Measurements from ENCODE around the gene ATXN3L.

The ATXN3L gene

GRCh38 chrX:13276991-13277390 lies 42.9 kb downstream of the ATXN3L start:
- no peaks in the 10 kb centered on the region for H3K9me3 ChIP-seq (ENCODE audit: insufficient read depth, low read length)
- H3K79me2 ChIP-seq (ENCODE audit: insufficient read depth, low read length), result no peaks in the 10 kb centered on the region
- no peak overlapping the region for H3K9ac ChIP-seq (ENCODE audit: low read length)

GRCh38 chrX:13275031-13275430 lies 44.8 kb downstream of the ATXN3L start:
- no peaks in the 10 kb centered on the region for H3K36me3 ChIP-seq (ENCODE audit: low read length)
- no peak for TF ChIP-seq EZH2phosphoT487 (conservative IDR thresholded peaks at IDR 0.05; ENCODE audit: low read length)
- no peak for TF ChIP-seq CTCF (IDR thresholded peaks at IDR 0.05; ENCODE audit: insufficient read depth, low read length, poor library complexity, severe bottlenecking)
- no peaks in the 10 kb centered on the region for H3K9me2 ChIP-seq (replicated peaks; ENCODE audit: insufficient read depth, low read length)
- H3K4me3 ChIP-seq (ENCODE audit: insufficient read depth, low read length, poor library complexity, severe bottlenecking), result no peak overlapping the region
- H3K4me2 ChIP-seq (ENCODE audit: low read depth, low read length, poor library complexity, severe bottlenecking), result no peak overlapping the region
- no peak overlapping the region for H3K27ac ChIP-seq (ENCODE audit: low read depth, low read length)
- no peaks in the 10 kb centered on the region for H3K27me3 ChIP-seq (ENCODE audit: low read length)
- no peak overlapping the region for H2AFZ ChIP-seq (ENCODE audit: low read depth, low read length, severe bottlenecking)
- no peak overlapping the region for H3K9ac ChIP-seq (ENCODE audit: low read length)
- no peaks in the 10 kb centered on the region for H3F3A ChIP-seq (ENCODE audit: insufficient read depth)
- no peaks in the 10 kb centered on the region for H4K20me1 ChIP-seq (ENCODE audit: low read depth, low read length)
- no peaks in the 10 kb centered on the region for H3K79me2 ChIP-seq (ENCODE audit: insufficient read depth, low read length)
- no peaks in the 10 kb centered on the region for H3K9me3 ChIP-seq (ENCODE audit: insufficient read depth, low read length)

More at GRCh38 chrX:13276991-13277390, 42.9 kb downstream of the ATXN3L start:
- no peak overlapping the region for H3K27ac ChIP-seq (ENCODE audit: low read depth, low read length)
- H4K20me1 ChIP-seq (ENCODE audit: low read depth, low read length), result no peaks in the 10 kb centered on the region
- H3K4me2 ChIP-seq (ENCODE audit: low read depth, low read length, poor library complexity, severe bottlenecking), result no peak overlapping the region
- H2AFZ ChIP-seq (ENCODE audit: low read depth, low read length, severe bottlenecking), result no peak overlapping the region
- H3K27me3 ChIP-seq (ENCODE audit: low read length), result no peaks in the 10 kb centered on the region
- no peaks in the 10 kb centered on the region for H3K9me2 ChIP-seq (replicated peaks; ENCODE audit: insufficient read depth, low read length)
- TF ChIP-seq CTCF (IDR thresholded peaks at IDR 0.05; ENCODE audit: insufficient read depth, low read length, poor library complexity, severe bottlenecking) (no peak), EZH2phosphoT487 (conservative IDR thresholded peaks at IDR 0.05; ENCODE audit: low read length) (no peak)
- H3K36me3 ChIP-seq (ENCODE audit: low read length), result no peaks in the 10 kb centered on the region
- no peak overlapping the region for H3K4me3 ChIP-seq (ENCODE audit: insufficient read depth, low read length, poor library complexity, severe bottlenecking)
- no peaks in the 10 kb centered on the region for H3F3A ChIP-seq (ENCODE audit: insufficient read depth)

- Histone ChIP-seq H2AFZ (ENCODE audit: low read depth, low read length, severe bottlenecking) (no peak overlapping the region), H3K27me3 (ENCODE audit: low read length) (no peaks in the 10 kb centered on the region), H3F3A (ENCODE audit: insufficient read depth) (no peaks in the 10 kb centered on the region), H3K4me2 (ENCODE audit: low read depth, low read length, poor library complexity, severe bottlenecking) (no peak overlapping the region), H3K79me2 (ENCODE audit: insufficient read depth, low read length) (no peaks in the 10 kb centered on the region), H3K36me3 (ENCODE audit: low read length) (no peaks in the 10 kb centered on the region), H4K20me1 (ENCODE audit: low read depth, low read length) (no peaks in the 10 kb centered on the region), H3K9me2 (replicated peaks; ENCODE audit: insufficient read depth, low read length) (no peaks in the 10 kb centered on the region), H3K9ac (ENCODE audit: low read length) (no peak overlapping the region), H3K4me3 (ENCODE audit: insufficient read depth, low read length, poor library complexity, severe bottlenecking) (no peak overlapping the region), H3K9me3 (ENCODE audit: insufficient read depth, low read length) (no peaks in the 10 kb centered on the region), H3K27ac (ENCODE audit: low read depth, low read length) (no peak overlapping the region)
- TF ChIP-seq EZH2phosphoT487 (conservative IDR thresholded peaks at IDR 0.05; ENCODE audit: low read length), result no peak
- no peak for TF ChIP-seq CTCF (IDR thresholded peaks at IDR 0.05; ENCODE audit: insufficient read depth, low read length, poor library complexity, severe bottlenecking)
These were observed 47.4 kb downstream of the ATXN3L start for GRCh38 chrX:13272426-13272825.

Measured in SU-DHL-6 (cell line).